Prostate gland (tissue), 2 donors: ENCODE measurements around the gene OPN4. TPM values are rescaled to one million over a fixed set of nuclear protein-coding genes. Genes with fewer than 3 reads are reported as not detected.

Experiments
- DNase-seq: peaks from one replicate; pipeline ENCODE4 v3.0.0-alpha.2; 2019; ENCODE audit warnings: low spot score
- H3K27ac ChIP-seq, 2 donors: fragments of 200-600 bp; sonication (generic); 2 replicates each; pipeline ENCODE4 v1.5.1; 2017 to 2019
- H3K27me3 ChIP-seq: fragments of 200-600 bp; sonication (generic); replicated peaks from 2 replicates; pipeline ENCODE4 v1.5.1; 2019; ENCODE audit not compliant: insufficient read depth
- H3K36me3 ChIP-seq, 2 donors: fragments of 200-600 bp; sonication (generic); 1 replicate in 1 of 2; 2 replicates in 1 of 2; pipeline versions ENCODE4 v1.5.1 to v1.8.1; 2017 to 2019
- H3K4me1 ChIP-seq: fragments of 200-600 bp; sonication (generic); replicated peaks from 2 replicates; pipeline ENCODE4 v1.5.1; 2019
- H3K4me3 ChIP-seq, 2 donors: fragments of 200-600 bp; sonication (generic); 2 replicates each; pipeline ENCODE4 v1.5.1; 2017 to 2019
- H3K9me3 ChIP-seq: fragments of 200-600 bp; sonication (generic); 2 replicates; pipeline ENCODE4 v1.5.1; 2017
- CTCF ChIP-seq, 4 experiments: fragments of 200-600 bp in 2 of 4; fragments of 450-650 bp in 2 of 4; sonication (generic) in 2 of 4; IDR thresholded peaks; 1 replicate in 3 of 4; 2 replicates in 1 of 4; pipeline ENCODE4 v1.5.1; 2016 to 2019; ENCODE audit warnings: antibody characterized with exemption in 4 of 4, mild to moderate bottlenecking in 2 of 4, moderate library complexity in 2 of 4
- POLR2A ChIP-seq: fragments of 450-650 bp; IDR thresholded peaks from one replicate; pipeline ENCODE4 v1.6.1; 2016; ENCODE audit warnings: antibody characterized with exemption, mild to moderate bottlenecking
- POLR2AphosphoS5 ChIP-seq: sonication (generic); formaldehyde crosslinking; IDR thresholded peaks from one replicate; pipeline ENCODE4 v1.6.1; 2017; ENCODE audit warnings: antibody characterized with exemption
- WGBS: methylation state at CpG from one replicate; pipeline ENCODE4 v1.1.5; 2018; 5-methylcytosine and 5-hydroxymethylcytosine counted together
- intact Hi-C: fragments of 100-400 bp; cut with DNase I; formaldehyde crosslinking; loops from one replicate; pipeline ENCODE4 v1.14.2; 2022
- total RNA-seq, 2 donors: library from RNA; depleted of rRNA; stranded (reverse); fragments of >200 nt; gene quantifications; one replicate each; pipeline ENCODE4 v1.1.0, GENCODE V29; 2016

The OPN4 gene
- total RNA-seq, 2 donors from 2014 or later = not detected

- Histone ChIP-seq H3K4me3 (no peak overlapping the region), H3K36me3 (no peaks in the 10 kb centered on the region), H3K27ac (no peak overlapping the region), H3K4me1 (peaks cover 5% of the 10 kb centered on the region), H3K27me3 (no peaks in the 10 kb centered on the region), H3K9me3 (no peaks in the 10 kb centered on the region)
- no peak for TF ChIP-seq POLR2A
- no peak for TF ChIP-seq CTCF (IDR thresholded peaks at IDR 0.05)
- DNase-seq = no peak
- intact Hi-C loops = no loop called here
- WGBS = 80% methylated on average over 7 of the region's 10 CpGs
Measured at GRCh38 chr10:86663576-86664339, 9.4 kb downstream of the OPN4 start.

DNA sequence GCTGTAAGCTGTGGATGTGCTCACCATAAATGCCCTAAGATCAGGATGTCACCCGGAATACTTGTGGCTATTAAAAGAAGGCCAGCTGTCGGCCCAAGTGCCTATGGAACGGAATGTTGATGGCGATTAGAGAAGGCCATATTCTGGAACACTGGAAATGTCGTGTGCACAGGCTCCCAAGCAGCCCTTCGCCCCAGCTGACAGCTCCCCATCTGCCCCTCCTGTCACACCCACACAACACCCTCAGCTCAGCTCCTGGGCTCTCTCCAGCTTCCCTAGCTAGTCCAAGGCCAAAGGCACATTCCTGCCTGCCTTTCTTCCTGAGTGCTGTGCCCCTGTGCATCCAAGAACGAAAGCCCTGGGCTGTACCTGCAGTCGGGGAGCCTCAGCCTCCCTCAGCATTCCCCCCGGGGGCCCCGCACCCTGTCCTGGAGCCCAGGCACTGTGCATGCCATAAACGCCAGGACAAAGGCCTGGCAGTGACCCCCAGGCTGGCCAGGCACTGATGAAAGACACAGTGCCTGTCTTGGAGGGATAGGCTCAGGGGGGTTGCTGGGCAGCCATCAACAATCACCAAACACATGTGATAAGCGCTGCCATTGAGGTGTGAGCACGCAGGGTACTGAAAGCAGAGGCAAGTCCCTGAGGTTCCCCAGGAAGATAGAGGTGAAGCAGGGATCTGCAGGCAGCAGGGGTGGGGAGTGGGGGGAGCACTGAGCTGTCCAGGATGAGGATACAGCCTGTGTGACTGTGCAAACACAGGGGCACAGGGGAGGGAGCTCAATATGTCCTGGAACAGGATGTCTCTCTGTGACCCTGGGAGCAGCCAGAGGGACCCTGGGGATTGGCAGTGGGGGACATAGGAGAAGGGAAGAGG, 10.2 kb downstream of the OPN4 start:
- WGBS = 72% methylated on average over 12 of the region's 13 CpGs
- H3K36me3 ChIP-seq = no peaks in the 10 kb centered on the region
- intact Hi-C loops = no loop called here
- no peak for DNase-seq
- H3K27ac ChIP-seq = peak overlapping the region; percentile 42 to 55
- H3K9me3 ChIP-seq = no peaks in the 10 kb centered on the region
- no peaks in the 10 kb centered on the region for H3K27me3 ChIP-seq
- no peak overlapping the region for H3K4me3 ChIP-seq
- H3K4me1 ChIP-seq = peaks cover 5% of the 10 kb centered on the region
- TF ChIP-seq POLR2AphosphoS5 (no peak), CTCF (IDR thresholded peaks at IDR 0.05) (no peak), POLR2A (no peak)

DNA sequence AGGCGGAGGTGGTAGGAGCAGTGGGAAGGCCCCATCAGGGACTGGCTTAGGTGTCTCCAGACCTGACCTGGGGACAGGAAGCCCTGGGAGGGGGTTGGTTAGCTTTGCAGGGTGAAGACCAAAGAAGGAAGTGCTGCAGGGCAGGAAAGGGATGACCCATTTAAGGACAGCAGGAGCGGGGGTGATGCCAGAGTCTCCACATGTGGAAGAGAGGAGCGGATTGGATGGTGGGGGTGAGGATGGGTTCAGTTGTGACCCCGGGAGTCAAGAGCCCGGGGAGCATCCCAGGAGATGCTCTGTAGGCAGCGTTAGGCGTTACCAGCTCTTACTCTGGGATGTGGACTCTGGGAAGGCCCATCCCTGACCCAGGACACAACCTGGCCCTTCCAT, 10.9 kb downstream of the OPN4 start:
- WGBS = 70% methylated on average over 5 of the region's 7 CpGs
- Histone ChIP-seq H3K4me3 (no peak overlapping the region), H3K4me1 (peaks cover 5% of the 10 kb centered on the region), H3K9me3 (no peaks in the 10 kb centered on the region), H3K27ac (peak overlapping the region; percentile 42 to 55), H3K36me3 (no peaks in the 10 kb centered on the region), H3K27me3 (no peaks in the 10 kb centered on the region)
- TF ChIP-seq POLR2AphosphoS5 (no peak), POLR2A (no peak), CTCF (IDR thresholded peaks at IDR 0.05) (no peak)
- no peak for DNase-seq
- intact Hi-C loops = no loop called here

DNA sequence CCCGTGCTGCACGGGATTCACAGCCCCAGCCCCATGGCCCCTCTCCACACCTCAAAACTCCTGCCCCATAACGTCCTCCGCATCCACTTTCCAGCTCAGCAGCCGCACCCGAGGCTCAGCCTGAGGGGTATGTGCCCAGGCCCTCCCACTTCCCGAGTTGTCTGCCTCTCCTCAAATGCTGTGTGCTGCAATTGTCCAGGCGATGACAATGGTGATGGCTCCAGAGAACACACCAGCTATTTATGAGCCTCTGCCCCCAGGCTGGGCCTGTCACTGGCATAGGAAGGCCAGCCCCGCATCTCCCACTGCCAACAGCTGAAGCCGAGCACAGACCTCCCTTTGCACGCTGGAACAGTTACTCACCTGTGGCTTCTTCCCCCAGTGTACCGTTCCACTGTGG, 11.5 kb downstream of the OPN4 start:
- WGBS = 67% methylated on average over 12 of the region's 12 CpGs
- H3K36me3 ChIP-seq = no peaks in the 10 kb centered on the region
- no peaks in the 10 kb centered on the region for H3K9me3 ChIP-seq
- H3K4me3 ChIP-seq = no peak overlapping the region
- no peaks in the 10 kb centered on the region for H3K27me3 ChIP-seq
- TF ChIP-seq POLR2A (no peak), POLR2AphosphoS5 (no peak), CTCF (IDR thresholded peaks at IDR 0.05) (no peak)
- peak overlapping the region in 1 of 2 donors; percentile 55 for H3K27ac ChIP-seq
- peaks cover 5% of the 10 kb centered on the region for H3K4me1 ChIP-seq
- no peak for DNase-seq
- intact Hi-C loops = no loop called here
